Sciatic nerve (tissue), 2 donors: ENCODE measurements around the gene RSRC1. TPM values are rescaled to one million over a fixed set of nuclear protein-coding genes. Genes with fewer than 3 reads are reported as not detected.
"Not testable (repeated sequence)": the region's sequence is repeated elsewhere in the genome, so short reads cannot be mapped to it uniquely, and the experiment has no call there.

Experiments used
- ATAC-seq: fragments of 200-7000 bp; cut with Tn5 transposase; one replicate; pipeline ENCODE4 v1.9.1; 2020; ENCODE audit warnings: mild to moderate bottlenecking, moderate library complexity
- DNase-seq: peaks from one replicate; pipeline ENCODE4 v3.0.0-alpha.2; 2020; ENCODE audit warnings: low spot score
- intact Hi-C: fragments of 100-400 bp; cut with DNase I; formaldehyde crosslinking; loops from one replicate; pipeline ENCODE4 v1.14.2; 2022
- total RNA-seq: library from RNA; stranded (reverse); fragmentation: NEBNext Ultra II Directional; extraction: Animal tissue kit (Norgen Biotek cat#: 25700); gene quantifications from one replicate; pipeline ENCODE4 v1.2.1, GENCODE V29; 2021
- donor health status: DM: no; HTN: no; CAD: no.
- donor health status: DM: no; HTN: no; CAD: no.

Gene RSRC1
- total RNA-seq, 1 donor from 2014 or later = 44.2 TPM

GRCh38 chr3:158113595-158113994 is 3.7 kb downstream of the RSRC1 start:
- intact Hi-C loops, DNase-seq, ATAC-seq: not testable (repeated sequence)

- no peak for DNase-seq
- no peak for ATAC-seq
- intact Hi-C loops = no loop called here
These were observed 10.4 kb downstream of the RSRC1 start for GRCh38 chr3:158120330-158120729.

GRCh38 chr3:158121295-158121694 is 11.4 kb downstream of the RSRC1 start:
- no peak for DNase-seq
- intact Hi-C loops = no loop called here
- no peak for ATAC-seq

- DNase-seq, ATAC-seq, intact Hi-C loops: not testable (repeated sequence)
These were observed 12.8 kb downstream of the RSRC1 start for GRCh38 chr3:158122721-158123120.

GRCh38 chr3:158127250-158128219 is 17.6 kb downstream of the RSRC1 start:
- intact Hi-C loops = no loop called here
- ATAC-seq = no peak

GRCh38 chr3:158128755-158129154 is 18.9 kb downstream of the RSRC1 start:
- intact Hi-C loops = no loop called here
- ATAC-seq = no peak

More at GRCh38 chr3:158127250-158128219, 17.6 kb downstream of the RSRC1 start:
- DNase-seq = no peak

GRCh38 chr3:158134363-158134762 is 24.5 kb downstream of the RSRC1 start:
- DNase-seq (no peak), ATAC-seq (no peak)
- intact Hi-C loops = no loop called here

More at GRCh38 chr3:158128755-158129154, 18.9 kb downstream of the RSRC1 start:
- no peak for DNase-seq

GRCh38 chr3:158140396-158140795 is 30.5 kb downstream of the RSRC1 start:
- intact Hi-C loops = no loop called here
- DNase-seq = no peak

GRCh38 chr3:158148218-158148617 is 38.3 kb downstream of the RSRC1 start:
- DNase-seq (no peak), ATAC-seq (no peak)
- intact Hi-C loops = no loop called here

More at GRCh38 chr3:158140396-158140795, 30.5 kb downstream of the RSRC1 start:
- no peak for ATAC-seq

GRCh38 chr3:158152186-158152585 is 42.3 kb downstream of the RSRC1 start:
- no peak for ATAC-seq
- intact Hi-C loops = no loop called here
- no peak for DNase-seq

- ATAC-seq (no peak), DNase-seq (no peak)
- intact Hi-C loops = no loop called here
These were observed 49.1 kb downstream of the RSRC1 start for GRCh38 chr3:158158969-158159368.

- DNase-seq (no peak), ATAC-seq (no peak)
- intact Hi-C loops = no loop called here
These were observed 49.8 kb downstream of the RSRC1 start for GRCh38 chr3:158159714-158160113.

GRCh38 chr3:158160958-158161357 is 51.1 kb downstream of the RSRC1 start:
- ATAC-seq = no peak
- intact Hi-C loops = no loop called here

GRCh38 chr3:158165141-158165655 is 55.3 kb downstream of the RSRC1 start:
- intact Hi-C loops = no loop called here
- ATAC-seq (no peak), DNase-seq (no peak)

More at GRCh38 chr3:158160958-158161357, 51.1 kb downstream of the RSRC1 start:
- DNase-seq = no peak

- ATAC-seq (no peak), DNase-seq (no peak)
- intact Hi-C loops = no loop called here
These were observed 55.8 kb downstream of the RSRC1 start for GRCh38 chr3:158165730-158166129.

GRCh38 chr3:158166223-158166622 is 56.3 kb downstream of the RSRC1 start:
- intact Hi-C loops = no loop called here
- DNase-seq (no peak), ATAC-seq (no peak)

GRCh38 chr3:158167737-158168557 is 58.1 kb downstream of the RSRC1 start:
- intact Hi-C loops = no loop called here
- peak; percentile 85 for ATAC-seq
- no peak for DNase-seq

- DNase-seq (no peak), ATAC-seq (no peak)
- intact Hi-C loops = no loop called here
These were observed 59.2 kb downstream of the RSRC1 start for GRCh38 chr3:158169091-158169491.

GRCh38 chr3:158181096-158181495 is 71.2 kb downstream of the RSRC1 start:
- intact Hi-C loops = no loop called here
- no peak for ATAC-seq
- DNase-seq = no peak
